HepG2 (cell line): ENCODE results near the gene HDHD3. TPM values are rescaled to one million over a fixed set of nuclear protein-coding genes. Genes with fewer than 3 reads are reported as not detected.

Experiments
- ARHGAP35 ChIP-seq: sonication (generic); formaldehyde crosslinking; IDR thresholded peaks from 2 replicates; pipeline ENCODE4 v1.9.0; 2022; ENCODE audit warnings: mild to moderate bottlenecking, inconsistent platforms, moderate library complexity, missing genetic modification reagents, borderline replicate concordance
- ATF7-NPFF ChIP-seq: sonication (generic); formaldehyde crosslinking; IDR thresholded peaks from 2 replicates; pipeline ENCODE4 v1.8.1; 2023; ENCODE audit warnings: mild to moderate bottlenecking, low read depth, missing genetic modification reagents, moderate library complexity
- HNRNPK ChIP-seq: fragments of 200-400 bp; formaldehyde crosslinking; IDR thresholded peaks from 2 replicates; pipeline ENCODE4 v1.6.1; 2018; ENCODE audit warnings: low read length, low read depth, moderate library complexity, mild to moderate bottlenecking; ENCODE audit not compliant: poor library complexity, severe bottlenecking
- JUNB ChIP-seq: sonication (generic); formaldehyde crosslinking; IDR thresholded peaks from 2 replicates; pipeline ENCODE4 v1.8.0; 2022; ENCODE audit warnings: missing genetic modification reagents, mild to moderate bottlenecking, borderline replicate concordance
- NFE2 ChIP-seq: sonication (generic); formaldehyde crosslinking; IDR thresholded peaks from 2 replicates; pipeline ENCODE4 v1.4.0; 2020; ENCODE audit warnings: missing genetic modification reagents
- ZNF20 ChIP-seq: sonication (generic); formaldehyde crosslinking; IDR thresholded peaks from 2 replicates; pipeline ENCODE4 v1.4.0; 2020; ENCODE audit warnings: mild to moderate bottlenecking, moderate library complexity, missing genetic modification reagents
- ZNF552 ChIP-seq: sonication (generic); formaldehyde crosslinking; IDR thresholded peaks from 2 replicates; pipeline ENCODE4 v1.9.0; 2022; ENCODE audit warnings: missing genetic modification reagents, mild to moderate bottlenecking, borderline replicate concordance
- ZNF614 ChIP-seq: IDR thresholded peaks from 2 replicates; pipeline ENCODE4 v1.6.1; 2018; ENCODE audit warnings: missing biosample characterization, missing genetic modification reagents, inconsistent platforms, borderline replicate concordance
- polyA plus RNA-seq, 8 experiments: library from polyadenylated mRNA; depleted of rRNA in 3 of 8; stranded (reverse) in 7 of 8; unstranded in 1 of 8; fragments of >200 nt; fragmentation: Illumina TruSeq in 4 of 8; extraction: Trizol in 4 of 8; gene quantifications; 2 replicates each; pipeline versions ENCODE4 v1.2.1 to v1.2.3, GENCODE V29; 2011 to 2016; ENCODE audit warnings: low read depth in 4 of 8, missing spikeins in 1 of 8, mixed read lengths in 1 of 8; ENCODE audit not compliant: insufficient read depth in 1 of 8
- total RNA-seq, 5 experiments: library from RNA; depleted of rRNA; stranded (reverse); fragments of >200 nt; fragmentation: Illumina TruSeq; extraction: Trizol; gene quantifications; 2 replicates each; pipeline ENCODE4 v1.2.3, GENCODE V29; 2016; ENCODE audit warnings: low read depth in 1 of 5
- TF ChIP-seq, protein P1 (sequence below): conservative IDR thresholded peaks from 2 replicates; pipeline ENCODE4 v1.6.1; 2018; ENCODE audit warnings: missing genetic modification reagents
- TF ChIP-seq, protein P2 (sequence below): sonication (generic); formaldehyde crosslinking; conservative IDR thresholded peaks from 2 replicates; pipeline ENCODE4 v1.4.0; 2020; ENCODE audit warnings: missing genetic modification reagents
- TF ChIP-seq, protein P3 (sequence below): sonication (generic); formaldehyde crosslinking; IDR thresholded peaks from 2 replicates; pipeline ENCODE4 v1.4.0; 2020; ENCODE audit warnings: mild to moderate bottlenecking, low read depth, missing genetic modification reagents
- TF ChIP-seq, protein P4 (sequence below): sonication (generic); formaldehyde crosslinking; IDR thresholded peaks from 2 replicates; pipeline ENCODE4 v1.5.1; 2020; ENCODE audit warnings: missing genetic modification reagents, mild to moderate bottlenecking, borderline replicate concordance
- TF ChIP-seq, protein P5 (sequence below): sonication (generic); formaldehyde crosslinking; IDR thresholded peaks from 2 replicates; pipeline ENCODE4 v1.8.0; 2023; ENCODE audit warnings: mild to moderate bottlenecking, missing genetic modification reagents
- TF ChIP-seq, protein P6 (sequence below): sonication (generic); formaldehyde crosslinking; IDR thresholded peaks from 2 replicates; pipeline ENCODE4 v1.4.0; 2020; ENCODE audit warnings: missing genetic modification reagents

The HDHD3 gene
- total and polyA plus RNA-seq, 2 of the 13 experiments (the other 11 are each of a cell fraction or from before 2014, with no cell fraction given): 23.1 to 38.5 TPM

DNA sequence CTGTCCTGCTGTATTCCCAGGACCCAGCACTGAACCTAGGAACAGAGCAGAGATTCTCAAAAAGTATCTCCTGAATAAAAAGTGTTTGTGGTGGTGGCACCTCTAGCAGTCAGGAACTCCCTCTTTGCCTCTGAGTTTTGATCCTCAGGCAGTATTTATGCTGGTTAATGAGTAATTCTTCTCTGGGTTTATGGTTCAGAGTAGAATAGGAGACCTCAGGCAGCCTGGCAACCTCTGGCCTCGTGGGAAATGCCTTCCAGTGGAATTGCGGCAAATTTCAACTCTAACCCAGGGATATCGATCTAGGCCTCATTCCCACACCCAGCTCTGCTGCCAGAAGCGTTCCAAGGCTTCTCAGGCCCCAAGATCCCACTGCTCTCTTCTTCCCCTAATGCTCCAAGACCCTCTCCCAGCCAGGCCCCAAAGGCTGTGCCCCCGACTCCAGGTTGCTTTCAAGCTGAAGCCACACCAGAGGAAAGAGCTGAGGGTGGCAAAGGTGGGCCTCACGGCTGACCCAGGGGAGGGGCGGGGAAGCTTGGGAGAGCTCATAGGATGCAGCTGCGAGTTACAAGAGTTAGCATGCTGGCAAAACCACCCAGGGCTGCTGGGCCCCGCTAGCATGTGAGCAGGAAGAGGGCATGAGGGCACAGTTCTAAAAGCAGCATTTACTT lies 10.9 kb upstream of the HDHD3 start (continued):
- peak; percentile 32; the same call in 1 of the 2 replicates for TF ChIP-seq ATF7-NPFF
- TF ChIP-seq, protein P1, sequence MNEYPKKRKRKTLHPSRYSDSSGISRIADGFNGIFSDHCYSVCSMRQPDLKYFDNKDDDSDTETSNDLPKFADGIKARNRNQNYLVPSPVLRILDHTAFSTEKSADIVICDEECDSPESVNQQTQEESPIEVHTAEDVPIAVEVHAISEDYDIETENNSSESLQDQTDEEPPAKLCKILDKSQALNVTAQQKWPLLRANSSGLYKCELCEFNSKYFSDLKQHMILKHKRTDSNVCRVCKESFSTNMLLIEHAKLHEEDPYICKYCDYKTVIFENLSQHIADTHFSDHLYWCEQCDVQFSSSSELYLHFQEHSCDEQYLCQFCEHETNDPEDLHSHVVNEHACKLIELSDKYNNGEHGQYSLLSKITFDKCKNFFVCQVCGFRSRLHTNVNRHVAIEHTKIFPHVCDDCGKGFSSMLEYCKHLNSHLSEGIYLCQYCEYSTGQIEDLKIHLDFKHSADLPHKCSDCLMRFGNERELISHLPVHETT (CRISPR knock-in tag): no peak; the same call in 1 of the 2 replicates
- TF ChIP-seq, protein P2, sequence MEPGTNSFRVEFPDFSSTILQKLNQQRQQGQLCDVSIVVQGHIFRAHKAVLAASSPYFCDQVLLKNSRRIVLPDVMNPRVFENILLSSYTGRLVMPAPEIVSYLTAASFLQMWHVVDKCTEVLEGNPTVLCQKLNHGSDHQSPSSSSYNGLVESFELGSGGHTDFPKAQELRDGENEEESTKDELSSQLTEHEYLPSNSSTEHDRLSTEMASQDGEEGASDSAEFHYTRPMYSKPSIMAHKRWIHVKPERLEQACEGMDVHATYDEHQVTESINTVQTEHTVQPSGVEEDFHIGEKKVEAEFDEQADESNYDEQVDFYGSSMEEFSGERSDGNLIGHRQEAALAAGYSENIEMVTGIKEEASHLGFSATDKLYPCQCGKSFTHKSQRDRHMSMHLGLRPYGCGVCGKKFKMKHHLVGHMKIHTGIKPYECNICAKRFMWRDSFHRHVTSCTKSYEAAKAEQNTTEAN (CRISPR knock-in tag): peak; percentile 67; the same call in 1 of the 2 replicates
- TF ChIP-seq, protein P3, sequence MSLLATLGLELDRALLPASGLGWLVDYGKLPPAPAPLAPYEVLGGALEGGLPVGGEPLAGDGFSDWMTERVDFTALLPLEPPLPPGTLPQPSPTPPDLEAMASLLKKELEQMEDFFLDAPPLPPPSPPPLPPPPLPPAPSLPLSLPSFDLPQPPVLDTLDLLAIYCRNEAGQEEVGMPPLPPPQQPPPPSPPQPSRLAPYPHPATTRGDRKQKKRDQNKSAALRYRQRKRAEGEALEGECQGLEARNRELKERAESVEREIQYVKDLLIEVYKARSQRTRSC: no peak
- no peak for TF ChIP-seq ARHGAP35 (CRISPR knock-in tag)
- TF ChIP-seq ZNF614: no peak
- no peak for TF ChIP-seq HNRNPK
- TF ChIP-seq JUNB: no peak
- TF ChIP-seq, protein P4, sequence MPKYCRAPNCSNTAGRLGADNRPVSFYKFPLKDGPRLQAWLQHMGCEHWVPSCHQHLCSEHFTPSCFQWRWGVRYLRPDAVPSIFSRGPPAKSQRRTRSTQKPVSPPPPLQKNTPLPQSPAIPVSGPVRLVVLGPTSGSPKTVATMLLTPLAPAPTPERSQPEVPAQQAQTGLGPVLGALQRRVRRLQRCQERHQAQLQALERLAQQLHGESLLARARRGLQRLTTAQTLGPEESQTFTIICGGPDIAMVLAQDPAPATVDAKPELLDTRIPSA (CRISPR knock-in tag): no peak
- TF ChIP-seq ZNF552 (CRISPR knock-in tag): no peak
- TF ChIP-seq, protein P5, sequence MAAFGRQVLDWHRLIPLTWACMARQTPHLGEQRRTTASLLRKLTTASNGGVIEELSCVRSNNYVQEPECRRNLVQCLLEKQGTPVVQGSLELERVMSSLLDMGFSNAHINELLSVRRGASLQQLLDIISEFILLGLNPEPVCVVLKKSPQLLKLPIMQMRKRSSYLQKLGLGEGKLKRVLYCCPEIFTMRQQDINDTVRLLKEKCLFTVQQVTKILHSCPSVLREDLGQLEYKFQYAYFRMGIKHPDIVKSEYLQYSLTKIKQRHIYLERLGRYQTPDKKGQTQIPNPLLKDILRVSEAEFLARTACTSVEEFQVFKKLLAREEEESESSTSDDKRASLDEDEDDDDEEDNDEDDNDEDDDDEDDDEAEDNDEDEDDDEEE (CRISPR knock-in tag): no peak
- TF ChIP-seq, protein P6, sequence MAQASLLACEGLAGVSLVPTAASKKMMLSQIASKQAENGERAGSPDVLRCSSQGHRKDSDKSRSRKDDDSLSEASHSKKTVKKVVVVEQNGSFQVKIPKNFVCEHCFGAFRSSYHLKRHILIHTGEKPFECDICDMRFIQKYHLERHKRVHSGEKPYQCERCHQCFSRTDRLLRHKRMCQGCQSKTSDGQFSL (CRISPR knock-in tag): no peak
- TF ChIP-seq NFE2 (CRISPR knock-in tag): no peak
- no peak for TF ChIP-seq ZNF20 (CRISPR knock-in tag)
